GM12864 (cell line): ENCODE data around the gene DLGAP1.

Experiments
- DNase-seq: peaks from one replicate; pipeline ENCODE4 v3.0.0-alpha.2; 2011; ENCODE audit warnings: low read depth
- H3K4me3 ChIP-seq: 2 replicates; pipeline ENCODE4 v1.5.1; 2011; ENCODE audit warnings: mild to moderate bottlenecking, low read depth, low read length, control low read depth
- CTCF ChIP-seq: IDR thresholded peaks from 2 replicates; pipeline ENCODE4 v1.5.1; 2011; ENCODE audit warnings: low read depth, mild to moderate bottlenecking, moderate library complexity, low read length, control low read depth, inconsistent platforms; ENCODE audit errors: missing control alignments

The DLGAP1 gene

GRCh38 chr18:3538456-3538855 is 916.7 kb downstream of the DLGAP1 start:
- no peak for DNase-seq
- TF ChIP-seq CTCF = no peak
- no peak overlapping the region for H3K4me3 ChIP-seq

DNA sequence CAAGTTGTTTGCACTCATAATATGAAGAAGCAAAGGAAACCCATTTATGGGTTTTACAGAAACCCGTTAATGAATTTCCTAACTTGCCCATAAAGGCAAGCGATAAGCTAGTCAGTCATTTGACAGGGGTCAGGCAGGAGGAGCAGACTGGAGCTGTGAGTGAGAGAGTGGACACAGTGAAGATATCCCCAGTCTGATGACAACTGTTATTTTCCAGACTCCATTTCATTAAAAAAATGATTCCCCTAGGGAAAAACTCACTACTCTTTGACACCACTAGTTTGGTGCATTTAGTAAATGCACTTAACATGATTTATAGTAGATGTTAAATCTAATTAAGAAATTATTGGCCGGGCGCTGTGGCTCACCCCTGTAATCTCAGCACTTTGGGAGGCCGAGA is 924.3 kb downstream of the DLGAP1 start:
- DNase-seq = no peak
- no peak for TF ChIP-seq CTCF
- no peak overlapping the region for H3K4me3 ChIP-seq

- no peak overlapping the region for H3K4me3 ChIP-seq
- DNase-seq = no peak
- TF ChIP-seq CTCF = no peak
Observed at GRCh38 chr18:3529601-3530000, 925.5 kb downstream of the DLGAP1 start.

DNA sequence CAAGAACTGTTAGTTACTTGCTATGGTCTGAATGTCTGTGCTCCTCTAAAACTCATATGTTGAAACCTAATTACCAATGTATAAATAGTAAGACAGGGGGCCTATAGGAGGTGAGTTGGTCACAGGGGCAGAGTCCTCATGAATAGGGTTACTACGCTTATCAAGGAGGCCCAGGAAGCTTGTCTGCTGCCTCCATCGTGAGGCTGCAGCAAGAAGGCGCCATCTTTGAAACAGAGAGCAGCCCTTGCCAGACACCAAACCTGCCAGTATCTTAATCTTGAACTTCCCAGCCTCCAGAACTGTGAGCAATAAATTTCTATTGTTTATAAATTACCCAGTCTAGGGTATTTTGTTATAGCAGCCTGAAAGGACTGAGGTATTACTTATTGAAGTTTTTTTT is 926.0 kb downstream of the DLGAP1 start:
- no peak for DNase-seq
- no peak overlapping the region for H3K4me3 ChIP-seq
- no peak for TF ChIP-seq CTCF

- DNase-seq = no peak
- TF ChIP-seq CTCF = no peak
- H3K4me3 ChIP-seq = no peak overlapping the region
Observed at GRCh38 chr18:3528231-3528630, 926.9 kb downstream of the DLGAP1 start.

DNA sequence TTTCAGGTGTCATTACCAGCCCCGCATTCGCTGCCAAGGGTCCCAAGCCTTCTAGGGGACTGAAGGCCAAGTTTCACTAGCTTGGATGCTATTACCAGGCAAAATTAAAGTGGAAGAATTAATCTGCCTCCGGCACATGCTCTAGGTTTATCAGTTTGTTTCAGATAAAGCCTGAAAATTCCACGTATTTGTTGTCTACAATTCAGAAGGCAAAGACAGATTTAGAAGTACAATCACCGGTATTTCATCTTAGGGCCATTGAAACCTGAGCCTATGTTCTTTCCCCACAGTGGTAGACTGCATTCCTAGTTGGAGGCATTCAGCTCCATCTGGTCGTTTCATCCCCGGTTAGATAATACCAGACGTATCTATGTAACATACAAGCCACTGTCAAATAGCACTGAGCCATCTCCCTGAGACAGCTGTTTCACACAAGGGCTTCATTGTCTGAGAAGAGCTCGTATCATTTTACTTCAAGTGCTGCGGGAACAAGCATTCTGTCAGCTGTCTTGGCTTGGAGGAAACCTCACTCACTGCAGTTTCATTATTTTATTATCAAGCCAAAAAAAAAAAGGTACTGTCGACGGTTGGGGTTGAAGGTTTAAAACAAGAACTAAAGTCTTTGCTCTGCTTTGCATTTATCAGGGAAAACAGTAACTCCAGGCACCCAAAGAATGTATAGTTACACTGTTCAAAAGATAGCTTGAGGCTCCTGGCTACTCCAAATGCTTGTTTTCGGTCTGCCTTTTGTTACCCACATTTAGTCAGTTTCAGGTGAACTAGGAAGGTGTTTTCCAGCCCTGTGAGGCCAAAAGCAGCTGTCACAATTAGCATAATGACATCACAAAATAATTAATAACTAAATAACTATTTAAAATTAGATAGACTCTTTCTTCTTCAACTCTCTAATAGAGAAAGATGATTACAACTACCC is 928.4 kb downstream of the DLGAP1 start:
- TF ChIP-seq CTCF = no peak
- no peak overlapping the region for H3K4me3 ChIP-seq

More for the DNA sequence above, 928.4 kb downstream of the DLGAP1 start:
- DNase-seq = no peak
